Memory B cell (primary cell): ENCODE measurements around the gene CCDC6.
"Not testable (repeated sequence)": the region's sequence is repeated elsewhere in the genome, so short reads cannot be mapped to it uniquely, and the experiment has no call there.

Source experiments
- ATAC-seq: fragments of 150-1000 bp; cut with Tn5 transposase; 2 replicates; pipeline ENCODE4 v1.10.0; 2021; ENCODE audit warnings: low read depth, mild to moderate bottlenecking, moderate library complexity
- DNase-seq, 2 donors: peaks; one replicate each; pipeline ENCODE4 v3.0.0; 2022; ENCODE audit warnings: low spot score in 2 of 2
- H3K27ac Mint-ChIP-seq: one replicate; pipeline ENCODE4 v1.8.0; 2022; ENCODE audit warnings: mild to moderate bottlenecking, moderate library complexity, mixed read lengths
- H3K27me3 Mint-ChIP-seq: one replicate; pipeline ENCODE4 v1.8.0; 2022; ENCODE audit warnings: mixed read lengths
- H3K36me3 Mint-ChIP-seq: one replicate; pipeline ENCODE4 v1.8.0; 2022; ENCODE audit warnings: mild to moderate bottlenecking, mixed read lengths
- H3K4me1 Mint-ChIP-seq: one replicate; pipeline ENCODE4 v1.8.0; 2022; ENCODE audit warnings: mixed read lengths
- H3K4me3 Mint-ChIP-seq: one replicate; pipeline ENCODE4 v1.8.0; 2022; ENCODE audit warnings: mild to moderate bottlenecking, moderate library complexity, mixed read lengths
- H3K9me3 Mint-ChIP-seq: one replicate; pipeline ENCODE4 v1.8.0; 2022; ENCODE audit warnings: mixed read lengths

CCDC6 gene

DNA sequence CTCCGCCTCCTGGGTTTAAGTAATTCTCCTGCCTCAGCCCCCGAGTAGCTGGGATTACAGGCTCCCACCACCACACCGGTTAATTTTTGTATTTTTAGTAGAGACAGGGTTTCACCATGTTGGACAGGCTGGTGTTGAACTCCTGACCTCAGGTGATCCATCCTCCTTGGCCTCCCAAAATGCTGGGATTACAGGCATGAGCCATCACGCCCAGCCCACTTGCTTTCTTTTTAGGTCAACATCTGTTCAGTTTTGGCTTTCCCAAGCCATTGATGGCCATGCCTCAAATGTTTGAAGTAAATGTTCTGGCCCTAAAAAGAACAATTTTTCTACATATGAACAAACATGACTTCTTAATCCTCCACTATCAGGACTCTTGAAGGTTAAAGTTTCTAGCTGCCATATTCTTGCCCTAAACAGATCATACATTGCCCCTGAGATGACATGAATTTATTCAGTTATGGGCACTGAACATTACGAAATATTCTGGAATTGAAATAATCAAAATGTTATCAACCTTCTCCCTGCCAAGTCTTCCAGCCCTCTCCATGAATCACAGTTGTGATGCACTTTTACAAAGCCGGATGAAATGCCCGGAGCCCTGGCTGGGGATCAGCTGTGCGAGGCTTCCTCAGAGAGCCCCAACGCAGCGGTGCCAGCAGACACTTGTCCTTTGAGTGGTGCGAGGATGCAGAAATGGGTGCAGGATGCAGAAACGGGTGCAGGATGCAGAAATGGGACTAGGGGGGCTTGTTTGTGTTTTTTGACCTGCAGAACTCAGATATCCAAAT lies 156.0 kb downstream of the CCDC6 start:
- no peak for DNase-seq
- Mint-ChIP-seq H3K36me3 (no peaks in the 10 kb centered on the region), H3K9me3 (no peaks in the 10 kb centered on the region), H3K27ac (no peak overlapping the region), H3K27me3 (peaks cover 4% of the 10 kb centered on the region), H3K4me1 (no peaks in the 10 kb centered on the region), H3K4me3 (no peak overlapping the region)
- ATAC-seq, result no peak

DNA sequence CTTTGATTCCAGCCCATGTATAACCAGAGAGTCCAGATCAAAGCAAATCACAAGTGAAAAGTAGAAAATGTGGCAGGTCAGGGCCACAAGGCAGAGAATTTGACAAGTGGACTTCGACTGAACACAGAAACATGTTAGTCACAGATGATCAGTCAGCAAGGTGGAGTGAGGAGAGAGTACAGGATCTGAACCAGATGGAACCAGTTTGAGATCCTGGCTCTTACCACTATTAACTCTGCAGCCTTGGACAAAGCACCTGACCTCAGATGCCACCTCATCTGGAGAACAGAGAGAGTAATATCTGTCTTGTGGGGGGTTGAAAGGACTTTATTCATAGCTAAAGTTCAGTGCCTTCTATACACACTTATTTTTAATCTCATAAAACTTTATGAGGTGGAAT lies 157.5 kb downstream of the CCDC6 start:
- Mint-ChIP-seq H3K27ac (no peak overlapping the region), H3K4me1 (no peaks in the 10 kb centered on the region), H3K36me3 (no peaks in the 10 kb centered on the region), H3K27me3 (peaks cover 4% of the 10 kb centered on the region), H3K4me3 (no peak overlapping the region), H3K9me3 (no peaks in the 10 kb centered on the region)
- ATAC-seq (no peak), DNase-seq (no peak)

GRCh38 chr10:59745163-59745650 lies 161.1 kb downstream of the CCDC6 start:
- no peak overlapping the region for H3K4me3 Mint-ChIP-seq
- no peaks in the 10 kb centered on the region for H3K36me3 Mint-ChIP-seq
- ATAC-seq, result no peak
- H3K27ac Mint-ChIP-seq, result no peak overlapping the region
- no peaks in the 10 kb centered on the region for H3K4me1 Mint-ChIP-seq
- peaks cover 2% of the 10 kb centered on the region for H3K27me3 Mint-ChIP-seq
- no peak for DNase-seq
- H3K9me3 Mint-ChIP-seq, result no peaks in the 10 kb centered on the region

DNA sequence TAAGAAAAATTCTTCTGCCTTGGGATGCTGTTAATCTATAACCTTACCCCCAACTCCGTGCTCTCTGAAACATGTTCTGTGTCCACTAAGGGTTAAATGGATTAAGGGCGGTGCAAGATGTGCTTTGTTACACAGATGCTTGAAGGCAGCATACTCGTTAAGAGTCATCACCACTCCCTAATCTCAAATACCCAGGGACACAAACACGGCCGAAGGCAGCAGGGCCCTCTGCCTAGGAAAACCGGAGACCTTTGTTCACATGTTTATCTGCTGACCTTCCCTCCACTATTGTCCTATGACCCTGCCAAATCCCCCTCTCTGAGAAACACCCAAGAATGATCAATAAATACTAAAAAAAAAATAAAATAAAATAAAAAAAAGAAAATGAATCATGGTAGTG lies 161.6 kb downstream of the CCDC6 start:
- not testable (repeated sequence) for H3K27ac Mint-ChIP-seq, H3K36me3 Mint-ChIP-seq, ATAC-seq, H3K4me1 Mint-ChIP-seq, H3K4me3 Mint-ChIP-seq, H3K27me3 Mint-ChIP-seq, H3K9me3 Mint-ChIP-seq, DNase-seq

- DNase-seq, H3K4me3 Mint-ChIP-seq, ATAC-seq, H3K27me3 Mint-ChIP-seq, H3K36me3 Mint-ChIP-seq, H3K9me3 Mint-ChIP-seq, H3K27ac Mint-ChIP-seq, H3K4me1 Mint-ChIP-seq: not testable (repeated sequence)
These were observed 162.2 kb downstream of the CCDC6 start for GRCh38 chr10:59744156-59744555.

- Mint-ChIP-seq H3K27me3 (no peaks in the 10 kb centered on the region), H3K9me3 (no peaks in the 10 kb centered on the region), H3K27ac (no peak overlapping the region), H3K36me3 (no peaks in the 10 kb centered on the region), H3K4me1 (no peaks in the 10 kb centered on the region), H3K4me3 (no peak overlapping the region)
- ATAC-seq (no peak), DNase-seq (no peak)
These were observed 164.8 kb downstream of the CCDC6 start for GRCh38 chr10:59741583-59741982.

DNA sequence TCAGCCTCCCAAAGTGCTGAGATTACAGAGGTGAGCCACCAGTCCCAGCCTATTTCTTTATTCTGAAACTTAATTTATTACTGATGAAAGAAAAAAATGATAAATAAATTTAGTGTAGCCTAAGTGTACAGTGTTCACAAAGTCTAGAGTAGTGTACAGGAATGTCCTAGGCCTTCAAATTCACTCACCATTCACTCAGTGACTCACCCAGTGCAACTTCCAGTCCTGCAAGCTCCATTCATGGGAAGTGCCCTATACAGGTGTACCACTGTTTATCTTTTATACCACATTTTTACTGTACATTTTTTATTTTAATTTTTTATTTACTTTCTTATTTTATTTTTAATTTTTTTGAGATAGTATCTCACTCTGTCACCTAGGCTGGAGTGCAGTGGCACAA lies 165.3 kb downstream of the CCDC6 start:
- no peak overlapping the region for H3K27ac Mint-ChIP-seq
- H3K9me3 Mint-ChIP-seq, result no peaks in the 10 kb centered on the region
- H3K27me3 Mint-ChIP-seq, result no peaks in the 10 kb centered on the region
- DNase-seq, result no peak
- H3K36me3 Mint-ChIP-seq, result no peaks in the 10 kb centered on the region
- no peak for ATAC-seq
- no peaks in the 10 kb centered on the region for H3K4me1 Mint-ChIP-seq
- H3K4me3 Mint-ChIP-seq, result no peak overlapping the region
